Left ventricle myocardium inferior (tissue), 1 donor: ENCODE data around the gene REPS1. TPM values are rescaled to one million over a fixed set of nuclear protein-coding genes. Genes with fewer than 3 reads are reported as not detected.

ENCODE experiments used
- DNase-seq: peaks from one replicate; pipeline ENCODE4 v3.0.0-alpha.2; 2020
- H3K27ac ChIP-seq: fragments of 200-600 bp; replicated peaks from 2 replicates; pipeline ENCODE4 v1.8.0; 2021
- H3K27me3 ChIP-seq: fragments of 200-600 bp; 2 replicates; pipeline ENCODE4 v1.8.0; 2021; ENCODE audit warnings: low read depth
- H3K36me3 ChIP-seq: fragments of 200-600 bp; 2 replicates; pipeline ENCODE4 v1.8.0; 2021
- H3K4me1 ChIP-seq: fragments of 200-600 bp; 2 replicates; pipeline ENCODE4 v1.8.0; 2021
- H3K4me3 ChIP-seq: fragments of 200-600 bp; 2 replicates; pipeline ENCODE4 v1.8.0; 2021; ENCODE audit warnings: mild to moderate bottlenecking, moderate library complexity
- H3K9me3 ChIP-seq: fragments of 200-600 bp; replicated peaks from 2 replicates; pipeline ENCODE4 v1.8.0; 2021
- intact Hi-C: fragments of 100-400 bp; cut with micrococcal nuclease; formaldehyde crosslinking; loops from one replicate; pipeline ENCODE4 v1.11.0; 2022
- total RNA-seq: library from RNA; stranded (reverse); fragmentation: NEBNext Ultra II Directional; extraction: Animal tissue kit (Norgen Biotek cat#: 25700); gene quantifications from one replicate; pipeline ENCODE4 v1.2.1, GENCODE V29; 2021
- TF ChIP-seq, protein P1 (sequence below): fragments of 200-600 bp; IDR thresholded peaks from 2 replicates; pipeline ENCODE4 v1.8.0; 2021; ENCODE audit warnings: antibody characterized with exemption, mild to moderate bottlenecking, borderline replicate concordance
- donor health status: DM: no; HTN: yes; CAD: no; lungs with severe emphysema.

Gene REPS1
- total RNA-seq, 1 donor from 2014 or later = 30.6 TPM

DNA sequence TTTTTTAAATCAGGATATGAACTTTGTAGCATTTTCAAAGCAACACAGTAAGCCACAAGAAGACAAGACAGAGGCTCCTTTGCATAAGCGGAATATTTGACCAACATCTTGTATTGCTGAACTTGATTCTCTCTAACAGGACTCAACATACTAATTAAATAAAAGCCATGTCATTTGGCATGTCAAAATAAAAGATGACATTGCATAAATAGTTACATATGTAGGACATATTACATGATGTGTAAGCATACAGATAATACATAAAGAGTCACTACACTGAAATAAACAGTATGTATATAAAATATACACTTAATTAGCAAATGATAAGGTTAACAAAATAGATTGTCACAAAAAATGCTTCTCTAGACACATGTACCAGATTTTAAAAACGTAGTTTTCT lies 62.2 kb downstream of the REPS1 start:
- H3K36me3 ChIP-seq = peaks cover 31% of the 10 kb centered on the region
- DNase-seq = no peak
- TF ChIP-seq, protein P1, sequence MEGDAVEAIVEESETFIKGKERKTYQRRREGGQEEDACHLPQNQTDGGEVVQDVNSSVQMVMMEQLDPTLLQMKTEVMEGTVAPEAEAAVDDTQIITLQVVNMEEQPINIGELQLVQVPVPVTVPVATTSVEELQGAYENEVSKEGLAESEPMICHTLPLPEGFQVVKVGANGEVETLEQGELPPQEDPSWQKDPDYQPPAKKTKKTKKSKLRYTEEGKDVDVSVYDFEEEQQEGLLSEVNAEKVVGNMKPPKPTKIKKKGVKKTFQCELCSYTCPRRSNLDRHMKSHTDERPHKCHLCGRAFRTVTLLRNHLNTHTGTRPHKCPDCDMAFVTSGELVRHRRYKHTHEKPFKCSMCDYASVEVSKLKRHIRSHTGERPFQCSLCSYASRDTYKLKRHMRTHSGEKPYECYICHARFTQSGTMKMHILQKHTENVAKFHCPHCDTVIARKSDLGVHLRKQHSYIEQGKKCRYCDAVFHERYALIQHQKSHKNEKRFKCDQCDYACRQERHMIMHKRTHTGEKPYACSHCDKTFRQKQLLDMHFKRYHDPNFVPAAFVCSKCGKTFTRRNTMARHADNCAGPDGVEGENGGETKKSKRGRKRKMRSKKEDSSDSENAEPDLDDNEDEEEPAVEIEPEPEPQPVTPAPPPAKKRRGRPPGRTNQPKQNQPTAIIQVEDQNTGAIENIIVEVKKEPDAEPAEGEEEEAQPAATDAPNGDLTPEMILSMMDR = no peak
- no peaks in the 10 kb centered on the region for H3K9me3 ChIP-seq
- no peak overlapping the region for H3K27ac ChIP-seq
- H3K27me3 ChIP-seq = no peaks in the 10 kb centered on the region
- intact Hi-C loops = no loop called here
- no peak overlapping the region for H3K4me3 ChIP-seq
- no peaks in the 10 kb centered on the region for H3K4me1 ChIP-seq

DNA sequence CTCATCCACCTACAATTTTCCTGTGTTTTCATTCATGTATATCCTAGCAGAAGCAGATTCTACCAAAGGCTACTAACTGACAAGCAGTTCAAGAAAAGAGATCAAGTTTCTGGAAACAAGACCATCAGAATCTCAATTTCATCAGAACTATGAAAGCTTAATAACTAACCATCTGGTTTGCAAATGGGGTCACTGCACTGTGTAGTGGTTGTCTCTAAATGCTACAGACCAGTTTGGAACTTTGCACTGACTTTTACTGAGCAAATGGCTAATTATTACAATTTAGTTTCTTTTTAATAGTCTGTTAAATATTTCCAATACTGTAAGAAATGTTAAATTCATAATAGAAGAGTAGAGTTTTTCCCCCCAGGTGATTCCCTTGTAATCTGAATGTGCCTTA lies 64.5 kb downstream of the REPS1 start:
- DNase-seq = no peak
- no peaks in the 10 kb centered on the region for H3K9me3 ChIP-seq
- H3K27me3 ChIP-seq = no peaks in the 10 kb centered on the region
- TF ChIP-seq, protein P1 = no peak
- intact Hi-C loops = no loop called here
- peaks cover 35% of the 10 kb centered on the region for H3K36me3 ChIP-seq
- H3K27ac ChIP-seq = no peak overlapping the region
- H3K4me3 ChIP-seq = no peak overlapping the region
- H3K4me1 ChIP-seq = no peaks in the 10 kb centered on the region

DNA sequence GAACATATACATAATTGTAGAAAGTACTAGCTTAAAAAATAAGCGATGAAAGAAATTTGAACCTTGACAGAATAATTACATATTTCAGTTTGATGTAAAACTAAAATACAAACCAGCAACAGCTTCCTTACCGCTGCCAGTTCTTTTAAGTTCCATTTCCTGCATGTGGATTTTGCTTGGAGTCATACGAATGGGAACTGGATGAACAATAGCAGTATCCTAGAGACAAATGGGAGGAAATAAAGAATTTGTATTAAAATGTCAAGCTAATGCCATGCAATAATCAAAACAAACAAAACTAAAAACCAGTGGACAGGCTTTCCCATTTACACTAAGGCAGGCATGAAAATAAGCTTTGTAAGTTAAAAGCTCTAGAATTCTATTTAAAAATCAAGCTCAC lies 67.1 kb downstream of the REPS1 start:
- Histone ChIP-seq H3K36me3 (peaks cover 42% of the 10 kb centered on the region), H3K27ac (no peak overlapping the region)
- no peak for DNase-seq

DNA sequence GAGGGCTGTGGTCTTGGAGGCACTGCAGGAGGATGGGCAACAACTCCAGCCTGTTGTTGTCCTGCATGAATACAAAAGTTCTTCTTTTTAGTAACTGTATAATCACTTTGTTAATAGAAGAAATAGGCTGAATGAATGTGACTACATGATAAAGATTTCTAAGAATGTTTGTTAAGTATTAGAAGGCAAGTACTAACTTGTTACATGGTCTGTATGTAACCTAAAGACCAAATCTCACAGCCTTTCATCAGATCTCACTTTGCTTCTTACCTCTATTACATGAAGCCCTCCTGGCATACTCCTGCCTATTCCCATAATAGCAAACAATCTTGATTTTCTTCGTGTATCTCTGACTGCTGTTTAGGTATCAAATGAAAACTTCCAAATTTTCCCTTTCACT lies 73.4 kb downstream of the REPS1 start:
- Histone ChIP-seq H3K27ac (no peak overlapping the region), H3K36me3 (peaks cover 85% of the 10 kb centered on the region), H3K4me1 (peaks cover 5% of the 10 kb centered on the region), H3K9me3 (no peaks in the 10 kb centered on the region), H3K4me3 (no peak overlapping the region), H3K27me3 (no peaks in the 10 kb centered on the region)
- TF ChIP-seq, protein P1 = no peak
- intact Hi-C loops = no loop called here
- DNase-seq = no peak

More for the DNA sequence above, 67.1 kb downstream of the REPS1 start:
- Histone ChIP-seq H3K9me3 (no peaks in the 10 kb centered on the region), H3K4me1 (no peaks in the 10 kb centered on the region), H3K4me3 (no peak overlapping the region), H3K27me3 (no peaks in the 10 kb centered on the region)
- TF ChIP-seq, protein P1 = no peak
- intact Hi-C loops = no loop called here

DNA sequence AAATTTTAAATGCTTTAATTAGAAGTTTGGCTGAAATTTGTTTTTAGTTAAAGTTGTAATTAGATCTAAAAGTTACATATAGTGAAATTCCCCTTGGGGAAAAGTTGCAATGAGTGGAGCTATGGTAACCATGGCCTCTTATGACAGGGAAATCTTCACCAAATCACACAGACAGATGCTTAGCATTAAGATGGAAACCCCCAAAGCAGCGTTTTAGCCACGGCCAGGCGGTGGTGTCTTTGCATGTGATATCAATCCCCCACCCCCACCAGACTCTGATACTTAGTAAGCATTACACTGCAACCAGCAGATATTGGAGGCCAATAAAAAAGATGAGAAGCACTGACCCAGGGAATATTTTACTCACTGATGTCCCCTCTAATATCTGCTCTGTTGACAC lies 75.7 kb downstream of the REPS1 start:
- Histone ChIP-seq H3K4me3 (no peak overlapping the region), H3K27me3 (no peaks in the 10 kb centered on the region), H3K4me1 (peaks cover 5% of the 10 kb centered on the region), H3K9me3 (no peaks in the 10 kb centered on the region), H3K36me3 (peaks cover 95% of the 10 kb centered on the region), H3K27ac (no peak overlapping the region)
- TF ChIP-seq, protein P1 = no peak
- intact Hi-C loops = no loop called here
- DNase-seq = no peak

DNA sequence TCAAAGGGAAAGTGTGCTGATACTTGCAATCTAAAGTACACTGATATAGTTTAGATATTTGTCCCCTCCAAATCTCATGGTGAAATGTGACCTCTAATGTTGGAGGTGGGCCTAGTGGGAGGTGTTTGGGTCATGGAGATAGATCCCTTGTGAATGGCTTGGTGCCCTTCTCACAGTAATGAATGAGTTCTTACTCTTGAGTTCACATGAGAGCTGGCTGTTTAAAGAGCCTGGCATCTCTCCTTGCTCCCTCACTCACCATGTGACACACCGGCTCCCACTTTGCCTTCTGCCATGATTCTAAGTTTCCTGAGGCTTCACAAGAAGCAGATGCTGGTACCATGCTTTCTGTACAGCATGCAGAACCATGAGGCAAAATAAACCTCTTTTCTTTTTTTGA lies 78.1 kb downstream of the REPS1 start:
- intact Hi-C loops = no loop called here
- DNase-seq = no peak
- TF ChIP-seq, protein P1 = no peak
- Histone ChIP-seq H3K27ac (peak overlapping the region; percentile 33), H3K36me3 (peaks cover 95% of the 10 kb centered on the region), H3K4me3 (no peak overlapping the region), H3K4me1 (peaks cover 5% of the 10 kb centered on the region), H3K9me3 (no peaks in the 10 kb centered on the region), H3K27me3 (no peaks in the 10 kb centered on the region)
